ENCODE results near the gene PIGU. TPM values are rescaled to one million over a fixed set of nuclear protein-coding genes. Genes with fewer than 3 reads are reported as not detected.

PIGU gene
- total RNA-seq, 2 donors from 2014 or later = 35.8 to 41.2 TPM

DNA sequence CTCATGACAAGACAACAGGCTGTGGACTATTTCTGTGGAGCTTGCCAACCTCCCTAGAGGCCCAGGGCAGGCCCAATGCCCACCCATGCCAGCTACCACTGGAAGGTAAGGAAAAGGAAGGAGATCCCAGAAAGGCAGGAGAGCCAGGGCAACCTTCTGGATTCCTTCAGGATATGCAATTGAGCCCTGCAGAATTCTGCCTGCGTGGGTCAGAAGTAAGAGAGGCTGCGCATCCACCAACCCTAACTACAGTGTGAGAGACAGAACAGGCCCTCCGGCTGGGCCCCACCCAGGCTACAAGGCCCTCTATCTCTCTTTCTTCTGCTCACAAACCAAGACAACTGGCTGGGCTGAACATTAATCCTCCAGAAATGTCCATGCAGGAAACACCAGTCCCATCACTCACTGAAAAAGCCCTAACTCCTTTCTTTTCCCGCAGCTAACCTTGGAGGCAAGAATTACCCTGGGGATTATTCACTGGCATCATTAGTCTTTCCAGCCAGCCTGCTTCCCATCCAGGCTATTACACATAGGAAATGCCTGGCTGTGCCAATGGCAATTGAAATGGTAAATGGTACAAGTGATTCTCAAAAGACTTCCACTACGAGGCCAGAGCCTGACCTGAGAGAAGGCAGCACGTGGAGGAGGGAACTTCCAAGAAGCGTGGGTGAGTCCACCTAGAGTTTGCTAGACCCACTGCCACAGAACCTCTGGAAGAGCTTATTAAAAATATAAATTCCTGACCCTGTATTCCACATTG lies 103.2 kb downstream of the PIGU start:
- H3K36me3 ChIP-seq (ENCODE audit: control insufficient read depth, insufficient read depth, low read length) = peaks cover 5% of the 10 kb centered on the region
- H3K4me3 Mint-ChIP-seq = no peak overlapping the region
- no peak overlapping the region for H3K27ac ChIP-seq (ENCODE audit: low read depth, low read length)
- no peak overlapping the region for H3K27ac Mint-ChIP-seq
- H3K36me3 Mint-ChIP-seq (ENCODE audit: low read depth) = peaks cover 32% of the 10 kb centered on the region
- 92 to 96% methylated on average over 5 to 7 of the region's 7 CpGs for WGBS, 2 experiments (ENCODE audit: insufficient coverage in 1 of 2, insufficient read length in 1 of 2)
- peaks cover 4% of the 10 kb centered on the region for H3K4me1 Mint-ChIP-seq
- TF ChIP-seq, protein P1, sequence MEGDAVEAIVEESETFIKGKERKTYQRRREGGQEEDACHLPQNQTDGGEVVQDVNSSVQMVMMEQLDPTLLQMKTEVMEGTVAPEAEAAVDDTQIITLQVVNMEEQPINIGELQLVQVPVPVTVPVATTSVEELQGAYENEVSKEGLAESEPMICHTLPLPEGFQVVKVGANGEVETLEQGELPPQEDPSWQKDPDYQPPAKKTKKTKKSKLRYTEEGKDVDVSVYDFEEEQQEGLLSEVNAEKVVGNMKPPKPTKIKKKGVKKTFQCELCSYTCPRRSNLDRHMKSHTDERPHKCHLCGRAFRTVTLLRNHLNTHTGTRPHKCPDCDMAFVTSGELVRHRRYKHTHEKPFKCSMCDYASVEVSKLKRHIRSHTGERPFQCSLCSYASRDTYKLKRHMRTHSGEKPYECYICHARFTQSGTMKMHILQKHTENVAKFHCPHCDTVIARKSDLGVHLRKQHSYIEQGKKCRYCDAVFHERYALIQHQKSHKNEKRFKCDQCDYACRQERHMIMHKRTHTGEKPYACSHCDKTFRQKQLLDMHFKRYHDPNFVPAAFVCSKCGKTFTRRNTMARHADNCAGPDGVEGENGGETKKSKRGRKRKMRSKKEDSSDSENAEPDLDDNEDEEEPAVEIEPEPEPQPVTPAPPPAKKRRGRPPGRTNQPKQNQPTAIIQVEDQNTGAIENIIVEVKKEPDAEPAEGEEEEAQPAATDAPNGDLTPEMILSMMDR (conservative IDR thresholded peaks at IDR 0.05) = no peak
- H3K9me3 ChIP-seq (ENCODE audit: control insufficient read depth, low read length) = no peaks in the 10 kb centered on the region
- no peak overlapping the region for H3K4me3 ChIP-seq (ENCODE audit: low read length)
- H3K9me3 Mint-ChIP-seq = no peaks in the 10 kb centered on the region
- no peaks in the 10 kb centered on the region for H3K27me3 ChIP-seq (ENCODE audit: control insufficient read depth, insufficient read depth, low read length, poor library complexity, severe bottlenecking)
- no peak overlapping the region for H3K9ac ChIP-seq (ENCODE audit: extremely low read depth, low read length, poor library complexity, severe bottlenecking)
- DNase-seq = peak; percentile 24
- no peaks in the 10 kb centered on the region for H3K27me3 Mint-ChIP-seq (ENCODE audit: insufficient read depth)
- no peaks in the 10 kb centered on the region for H3K4me1 ChIP-seq (ENCODE audit: control insufficient read depth, insufficient read depth, low read length)

DNA sequence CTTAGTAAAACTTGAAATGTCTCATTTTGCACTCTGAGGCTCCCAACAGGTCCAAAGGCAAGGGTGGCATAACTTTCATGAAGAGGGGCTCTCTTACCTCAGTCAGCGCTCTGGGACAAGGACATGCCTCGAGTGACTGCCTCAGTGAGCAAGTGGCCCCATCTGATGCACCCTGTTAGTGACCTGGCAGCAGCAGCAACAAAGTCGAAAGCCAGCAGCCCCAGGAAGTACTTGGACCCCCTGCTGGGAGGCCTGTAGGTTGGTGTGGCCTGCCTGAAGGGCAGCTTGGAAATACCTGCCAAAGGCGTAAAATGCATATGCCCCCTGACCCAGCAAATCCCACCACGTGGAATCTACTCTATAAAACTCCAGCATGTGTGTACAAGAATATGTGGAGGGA lies 105.1 kb downstream of the PIGU start:
- Histone ChIP-seq H3K9ac (ENCODE audit: extremely low read depth, low read length, poor library complexity, severe bottlenecking) (no peak overlapping the region), H3K4me1 (ENCODE audit: control insufficient read depth, insufficient read depth, low read length) (no peaks in the 10 kb centered on the region), H3K27ac (ENCODE audit: low read depth, low read length) (no peak overlapping the region), H3K36me3 (ENCODE audit: control insufficient read depth, insufficient read depth, low read length) (peaks cover 5% of the 10 kb centered on the region), H3K9me3 (ENCODE audit: control insufficient read depth, low read length) (no peaks in the 10 kb centered on the region), H3K27me3 (ENCODE audit: control insufficient read depth, insufficient read depth, low read length, poor library complexity, severe bottlenecking) (no peaks in the 10 kb centered on the region), H3K4me3 (ENCODE audit: low read length) (no peak overlapping the region)
- TF ChIP-seq, protein P1 (conservative IDR thresholded peaks at IDR 0.05) = no peak
- H3K9me3 Mint-ChIP-seq = no peaks in the 10 kb centered on the region
- peak; percentile 68 for DNase-seq
- H3K4me1 Mint-ChIP-seq = peaks cover 14% of the 10 kb centered on the region
- no peak overlapping the region for H3K27ac Mint-ChIP-seq
- no peak overlapping the region for H3K4me3 Mint-ChIP-seq
- H3K27me3 Mint-ChIP-seq (ENCODE audit: insufficient read depth) = no peaks in the 10 kb centered on the region
- peaks cover 31% of the 10 kb centered on the region for H3K36me3 Mint-ChIP-seq (ENCODE audit: low read depth)
- WGBS, 2 experiments (ENCODE audit: insufficient coverage in 1 of 2, insufficient read length in 1 of 2) = 75 to 95% methylated on average over 3 to 4 of the region's 5 CpGs

DNA sequence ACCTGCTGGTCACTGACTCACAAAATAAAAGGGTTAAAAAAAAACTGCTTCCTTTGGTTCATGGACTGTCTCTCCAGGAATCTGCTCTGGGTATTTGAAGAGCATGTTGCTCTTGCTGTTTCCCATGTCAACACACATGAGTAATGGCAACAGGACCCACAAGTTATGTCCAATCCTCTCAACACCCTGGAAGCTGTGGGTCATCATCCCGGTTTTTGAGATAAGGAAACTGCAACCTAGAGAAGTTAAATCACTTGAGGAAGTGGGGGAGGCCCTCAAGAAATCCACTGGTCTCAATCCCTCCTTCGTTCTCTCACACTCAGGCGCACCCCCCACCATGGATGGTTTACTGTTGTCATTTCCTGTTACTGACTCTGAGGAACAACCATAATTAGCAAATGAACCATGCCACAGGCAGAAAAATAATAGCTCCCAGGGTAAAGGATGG lies 106.0 kb downstream of the PIGU start:
- Histone ChIP-seq H3K4me3 (ENCODE audit: low read length) (no peak overlapping the region), H3K4me1 (ENCODE audit: control insufficient read depth, insufficient read depth, low read length) (no peaks in the 10 kb centered on the region), H3K9me3 (ENCODE audit: control insufficient read depth, low read length) (no peaks in the 10 kb centered on the region), H3K9ac (ENCODE audit: extremely low read depth, low read length, poor library complexity, severe bottlenecking) (no peak overlapping the region), H3K36me3 (ENCODE audit: control insufficient read depth, insufficient read depth, low read length) (peaks cover 5% of the 10 kb centered on the region), H3K27ac (ENCODE audit: low read depth, low read length) (no peak overlapping the region), H3K27me3 (ENCODE audit: control insufficient read depth, insufficient read depth, low read length, poor library complexity, severe bottlenecking) (no peaks in the 10 kb centered on the region)
- TF ChIP-seq, protein P1 (conservative IDR thresholded peaks at IDR 0.05) = no peak
- Mint-ChIP-seq H3K9me3 (no peaks in the 10 kb centered on the region), H3K4me1 (peaks cover 14% of the 10 kb centered on the region), H3K4me3 (no peak overlapping the region), H3K27ac (peak overlapping the region; percentile 28), H3K27me3 (ENCODE audit: insufficient read depth) (no peaks in the 10 kb centered on the region), H3K36me3 (ENCODE audit: low read depth) (peaks cover 32% of the 10 kb centered on the region)
- 81 to 94% methylated on average over 3 of the region's 3 CpGs for WGBS, 2 experiments (ENCODE audit: insufficient coverage in 1 of 2, insufficient read length in 1 of 2)
- DNase-seq = peak; percentile 44

Measured in endodermal cell (in vitro differentiated cells).